Stomach (tissue), 9 donors: ENCODE measurements around the gene PNPLA6. TPM values are rescaled to one million over a fixed set of nuclear protein-coding genes. Genes with fewer than 3 reads are reported as not detected.

Experiments used
- DNase-seq, 2 donors: peaks; one replicate each; pipeline versions ENCODE4 v3.0.0 to v3.0.0-alpha.2; 2013 to 2019
- H3K27ac ChIP-seq, 5 donors: fragments of 200-600 bp in 4 of 5; sonication (generic) in 4 of 5; one replicate each; pipeline ENCODE4 v1.5.1; 2013 to 2019; ENCODE audit warnings: mild to moderate bottlenecking in 1 of 5, moderate library complexity in 1 of 5
- H3K27me3 ChIP-seq, 3 donors: fragments of 200-600 bp; sonication (generic); one replicate each; pipeline ENCODE4 v1.5.1; 2017 to 2019; ENCODE audit warnings: mixed run types in 1 of 3
- H3K36me3 ChIP-seq, 4 donors: fragments of 200-600 bp; sonication (generic); 1 replicate in 3 of 4; 2 replicates in 1 of 4; pipeline ENCODE4 v1.5.1; 2016 to 2019
- H3K4me1 ChIP-seq, 4 donors: fragments of 200-600 bp; sonication (generic); one replicate each; pipeline ENCODE4 v1.5.1; 2016 to 2019
- H3K4me3 ChIP-seq, 4 donors: fragments of 200-600 bp; sonication (generic) in 3 of 4; one replicate each; pipeline ENCODE4 v1.5.1; 2016 to 2019; ENCODE audit warnings: mild to moderate bottlenecking in 1 of 4
- H3K9me3 ChIP-seq, 4 donors: fragments of 200-600 bp; sonication (generic); one replicate each; pipeline ENCODE4 v1.5.1; 2016 to 2019
- EP300 ChIP-seq: sonication (generic); formaldehyde crosslinking; IDR thresholded peaks from one replicate; pipeline ENCODE4 v1.6.1; 2017; ENCODE audit warnings: antibody characterized with exemption
- POLR2A ChIP-seq, 4 donors: fragments of 450-650 bp; IDR thresholded peaks; one replicate each; pipeline ENCODE4 v1.6.1; 2016; ENCODE audit warnings: antibody characterized with exemption in 4 of 4, control low read depth in 2 of 4, mild to moderate bottlenecking in 1 of 4, moderate library complexity in 1 of 4
- POLR2AphosphoS5 ChIP-seq, 3 donors: sonication (generic); formaldehyde crosslinking; IDR thresholded peaks; one replicate each; pipeline ENCODE4 v1.6.1; 2016; ENCODE audit warnings: antibody characterized with exemption in 3 of 3
- WGBS, 5 donors: extraction: QIAGEN DNeasy Blood & Tissue Kit in 3 of 5; methylation state at CpG; one replicate each; pipeline versions ENCODE4 v1.1.5 to v1.1.7; 2013 to 2018; 5-methylcytosine and 5-hydroxymethylcytosine counted together
- intact Hi-C: fragments of 100-400 bp; cut with DNase I; formaldehyde crosslinking; loops from one replicate; pipeline ENCODE4 v1.15.1; 2023; ENCODE audit warnings: low total_unique reads
- polyA plus RNA-seq, 3 donors: library from polyadenylated mRNA; stranded (reverse); fragments of 200-250 nt; gene quantifications; one replicate each; pipeline ENCODE4 v1.2.3, GENCODE V29; 2013
- total RNA-seq, 5 donors: library from RNA; depleted of rRNA; stranded (reverse); fragments of >200 nt; gene quantifications; one replicate each; pipeline versions ENCODE4 v1.1.0 to v1.2.3, GENCODE V29; 2014 to 2016
- TF ChIP-seq, protein P1 (sequence below), 7 experiments: fragments of 450-650 bp in 4 of 7; fragments of 200-600 bp in 3 of 7; sonication (generic) in 3 of 7; IDR thresholded peaks; one replicate each; pipeline ENCODE4 v1.5.1; 2016 to 2019; ENCODE audit warnings: antibody characterized with exemption in 7 of 7, control low read depth in 2 of 7, mild to moderate bottlenecking in 1 of 7
- donor health status: healthy with polysubstance abuse.
- donor health status: Bipolar disorder and iron deficiency.
- donor health status: healthy.

PNPLA6 gene
- total and polyA plus RNA-seq, 8 donors = 15.2 to 357 (median 44.3) TPM

DNA sequence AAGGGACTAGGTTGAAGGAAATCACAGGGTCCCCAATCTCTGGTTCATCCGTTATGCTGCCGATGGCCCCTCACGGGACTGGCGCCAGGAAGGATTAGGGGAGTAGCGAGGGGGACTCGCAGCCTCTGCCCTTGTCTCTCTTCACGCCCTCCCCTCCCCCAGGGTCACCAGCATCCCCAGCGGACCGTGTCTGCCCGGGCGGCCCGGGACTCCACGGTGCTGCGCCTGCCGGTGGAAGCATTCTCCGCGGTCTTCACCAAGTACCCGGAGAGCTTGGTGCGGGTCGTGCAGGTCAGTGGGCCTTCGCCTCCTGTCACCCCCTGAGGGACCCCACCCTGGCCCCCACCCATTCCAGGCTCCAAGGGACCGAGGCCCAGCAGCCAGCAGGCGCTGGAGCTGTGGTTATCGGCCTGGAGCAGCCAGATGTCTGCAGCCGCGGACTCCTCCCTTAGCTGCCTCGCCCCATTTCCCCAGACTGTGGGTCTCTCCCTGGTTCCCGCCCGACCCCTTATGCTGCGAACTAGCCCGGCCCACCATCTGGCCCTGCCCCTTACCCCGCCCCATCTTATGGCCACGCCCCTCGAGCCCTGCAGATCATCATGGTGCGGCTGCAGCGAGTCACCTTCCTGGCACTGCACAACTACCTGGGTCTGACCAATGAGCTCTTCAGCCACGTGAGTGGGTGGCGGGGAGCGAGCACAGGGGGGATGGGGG, 5.4 kb downstream of the PNPLA6 start:
- Histone ChIP-seq H3K4me1 (peaks cover 7 to 25% (median 10%) of the 10 kb centered on the region in 4 donors), H3K4me3 (no peak overlapping the region), H3K27ac (no peak overlapping the region), H3K9me3 (no peaks in the 10 kb centered on the region), H3K36me3 (peaks cover 56 to 91% (median 88%) of the 10 kb centered on the region in 4 donors), H3K27me3 (no peaks in the 10 kb centered on the region)
- WGBS, 5 donors = 83 to 87% (median 86%) methylated on average over 33 to 39 of the region's 39 CpGs
- intact Hi-C loops = no loop called here
- peak in 1 of 2 donors; percentile 40 for DNase-seq
- TF ChIP-seq, protein P1, sequence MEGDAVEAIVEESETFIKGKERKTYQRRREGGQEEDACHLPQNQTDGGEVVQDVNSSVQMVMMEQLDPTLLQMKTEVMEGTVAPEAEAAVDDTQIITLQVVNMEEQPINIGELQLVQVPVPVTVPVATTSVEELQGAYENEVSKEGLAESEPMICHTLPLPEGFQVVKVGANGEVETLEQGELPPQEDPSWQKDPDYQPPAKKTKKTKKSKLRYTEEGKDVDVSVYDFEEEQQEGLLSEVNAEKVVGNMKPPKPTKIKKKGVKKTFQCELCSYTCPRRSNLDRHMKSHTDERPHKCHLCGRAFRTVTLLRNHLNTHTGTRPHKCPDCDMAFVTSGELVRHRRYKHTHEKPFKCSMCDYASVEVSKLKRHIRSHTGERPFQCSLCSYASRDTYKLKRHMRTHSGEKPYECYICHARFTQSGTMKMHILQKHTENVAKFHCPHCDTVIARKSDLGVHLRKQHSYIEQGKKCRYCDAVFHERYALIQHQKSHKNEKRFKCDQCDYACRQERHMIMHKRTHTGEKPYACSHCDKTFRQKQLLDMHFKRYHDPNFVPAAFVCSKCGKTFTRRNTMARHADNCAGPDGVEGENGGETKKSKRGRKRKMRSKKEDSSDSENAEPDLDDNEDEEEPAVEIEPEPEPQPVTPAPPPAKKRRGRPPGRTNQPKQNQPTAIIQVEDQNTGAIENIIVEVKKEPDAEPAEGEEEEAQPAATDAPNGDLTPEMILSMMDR (IDR thresholded peaks at IDR 0.05) = no peak
- TF ChIP-seq POLR2AphosphoS5 (IDR thresholded peaks at IDR 0.05) = no peak
- no peak for TF ChIP-seq POLR2A (IDR thresholded peaks at IDR 0.05)
- TF ChIP-seq EP300 = no peak

DNA sequence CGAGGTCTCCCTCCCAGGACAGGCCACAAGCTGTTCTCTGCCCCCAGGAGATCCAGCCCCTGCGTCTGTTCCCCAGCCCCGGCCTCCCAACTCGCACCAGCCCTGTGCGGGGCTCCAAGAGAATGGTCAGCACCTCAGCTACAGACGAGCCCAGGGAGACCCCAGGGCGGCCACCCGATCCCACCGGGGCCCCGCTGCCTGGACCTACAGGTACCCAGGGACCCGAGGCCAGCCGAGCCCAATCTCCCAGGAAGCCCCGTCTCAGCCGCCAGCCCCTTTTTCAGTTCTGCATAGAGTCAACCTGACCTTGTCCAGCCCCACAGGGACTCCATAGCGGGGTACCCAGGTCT, 5.9 kb downstream of the PNPLA6 start:
- Histone ChIP-seq H3K27me3 (no peaks in the 10 kb centered on the region), H3K36me3 (peaks cover 56 to 97% (median 91%) of the 10 kb centered on the region in 4 donors), H3K9me3 (no peaks in the 10 kb centered on the region), H3K4me1 (peaks cover 1 to 25% (median 7%) of the 10 kb centered on the region in 4 donors), H3K27ac (no peak overlapping the region), H3K4me3 (no peak overlapping the region)
- 95 to 97% (median 96%) methylated on average over 12 to 15 of the region's 15 CpGs for WGBS, 5 donors
- intact Hi-C loops = no loop called here
- TF ChIP-seq POLR2A (IDR thresholded peaks at IDR 0.05) (no peak), POLR2AphosphoS5 (IDR thresholded peaks at IDR 0.05) (no peak), EP300 (no peak)
- TF ChIP-seq, protein P1 (IDR thresholded peaks at IDR 0.05) = no peak
- DNase-seq = peak in 1 of 2 donors; percentile 2

DNA sequence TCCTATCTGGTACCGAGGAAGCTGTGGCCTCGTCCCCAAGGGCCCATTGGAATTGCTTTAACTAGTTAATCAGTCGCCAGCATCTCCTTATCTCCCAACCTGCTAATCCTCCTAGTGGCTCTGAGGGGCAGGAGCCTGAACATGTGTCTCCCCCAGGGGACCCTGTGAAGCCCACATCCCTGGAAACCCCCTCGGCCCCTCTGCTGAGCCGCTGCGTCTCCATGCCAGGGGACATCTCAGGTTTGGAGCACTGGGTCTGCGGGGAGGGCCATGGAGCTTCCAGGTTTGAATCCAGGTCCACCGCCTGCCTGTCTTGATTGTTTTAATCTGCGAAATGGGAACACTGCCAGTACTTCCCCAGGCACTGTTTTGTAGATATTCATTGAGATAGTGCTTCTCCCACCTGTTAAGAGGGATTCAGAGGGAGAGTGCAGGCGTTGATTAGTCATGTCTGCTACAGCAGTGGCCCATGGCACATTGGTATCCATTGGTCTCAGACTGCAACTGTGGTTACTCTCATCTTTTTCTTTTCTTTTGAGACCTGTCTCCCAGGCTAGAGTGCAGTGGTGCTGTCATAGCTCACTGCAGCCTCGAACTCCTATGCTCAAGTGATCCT, 6.4 kb downstream of the PNPLA6 start:
- peak in 1 of 2 donors; percentile 2 for DNase-seq
- no peak overlapping the region for H3K4me3 ChIP-seq
- 94 to 98% (median 96%) methylated on average over 11 of the region's 11 CpGs for WGBS, 5 donors
- no peak overlapping the region for H3K27ac ChIP-seq
- H3K9me3 ChIP-seq = no peaks in the 10 kb centered on the region
- peaks cover 55 to 100% (median 90%) of the 10 kb centered on the region in 4 donors for H3K36me3 ChIP-seq
- TF ChIP-seq, protein P1 (IDR thresholded peaks at IDR 0.05) = no peak
- TF ChIP-seq EP300 (no peak), POLR2A (IDR thresholded peaks at IDR 0.05) (no peak), POLR2AphosphoS5 (IDR thresholded peaks at IDR 0.05) (no peak)
- H3K4me1 ChIP-seq = peaks cover 0 to 24% (median 4%) of the 10 kb centered on the region in 4 donors
- intact Hi-C loops = no loop called here
- no peaks in the 10 kb centered on the region for H3K27me3 ChIP-seq

DNA sequence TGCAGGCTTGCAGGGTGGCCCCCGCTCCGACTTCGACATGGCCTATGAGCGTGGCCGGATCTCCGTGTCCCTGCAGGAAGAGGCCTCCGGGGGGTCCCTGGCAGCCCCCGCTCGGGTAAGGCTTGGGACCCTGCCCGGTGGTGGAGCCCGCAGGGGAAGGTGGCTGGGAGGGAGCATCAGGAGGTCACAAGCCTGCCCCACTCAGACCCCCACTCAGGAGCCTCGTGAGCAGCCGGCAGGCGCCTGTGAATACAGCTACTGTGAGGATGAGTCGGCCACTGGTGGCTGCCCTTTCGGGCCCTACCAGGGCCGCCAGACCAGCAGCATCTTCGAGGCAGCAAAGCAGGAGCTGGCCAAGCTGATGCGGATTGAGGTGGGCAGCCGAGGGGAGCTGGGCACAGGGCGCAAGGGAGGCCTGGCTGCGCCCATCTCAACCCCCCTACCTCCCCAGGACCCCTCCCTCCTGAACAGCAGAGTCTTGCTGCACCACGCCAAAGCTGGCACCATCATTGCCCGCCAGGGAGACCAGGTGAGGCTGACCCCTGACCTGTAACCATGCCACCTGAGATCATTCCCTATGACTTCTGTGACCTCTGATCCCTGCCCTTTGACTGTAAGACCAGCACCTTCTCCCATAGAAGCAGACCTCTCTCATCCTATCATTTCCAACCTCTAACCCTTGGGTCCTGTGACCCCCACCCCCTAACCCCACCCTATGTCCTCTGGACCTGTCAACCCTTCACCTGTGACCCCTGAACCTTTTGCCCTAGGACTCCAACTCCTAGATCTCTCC, 7.2 kb downstream of the PNPLA6 start:
- DNase-seq = no peak
- intact Hi-C loops = no loop called here
- H3K9me3 ChIP-seq = no peaks in the 10 kb centered on the region
- peaks cover 0 to 24% (median 2%) of the 10 kb centered on the region in 4 donors for H3K4me1 ChIP-seq
- peaks cover 50 to 94% (median 85%) of the 10 kb centered on the region in 4 donors for H3K36me3 ChIP-seq
- H3K27ac ChIP-seq = peak overlapping the region in 2 of 5 donors; percentile 29 to 50
- WGBS, 5 donors = 94 to 97% (median 97%) methylated on average over 19 to 24 of the region's 24 CpGs
- no peaks in the 10 kb centered on the region for H3K27me3 ChIP-seq
- no peak overlapping the region for H3K4me3 ChIP-seq
- TF ChIP-seq POLR2A (IDR thresholded peaks at IDR 0.05) (no peak), EP300 (no peak), POLR2AphosphoS5 (IDR thresholded peaks at IDR 0.05) (no peak)
- TF ChIP-seq, protein P1 (IDR thresholded peaks at IDR 0.05) = no peak
